Measurements from ENCODE around the gene MXRA7. TPM values are rescaled to one million over a fixed set of nuclear protein-coding genes. Genes with fewer than 3 reads are reported as not detected.

MXRA7 gene
- total and polyA plus RNA-seq, 4 donors, result 4.8 to 22.1 (median 11.3) TPM

GRCh38 chr17:76702076-76702475 is 8.7 kb downstream of the MXRA7 start (continued):
- TF ChIP-seq CTCF (IDR thresholded peaks at IDR 0.05; ENCODE audit: low read depth, low read length, missing input control) (no peak), EGR1 (IDR thresholded peaks at IDR 0.05; ENCODE audit: low read depth in 2 of 2) (no peak)

- Histone ChIP-seq H3K4me3 (ENCODE audit: low read depth in 1 of 3, low read length in 3 of 3) (no peak overlapping the region), H3K9ac (ENCODE audit: low read depth in 1 of 2, low read length in 2 of 2) (no peak overlapping the region), H3K27ac (ENCODE audit: low read depth in 1 of 2, low read length in 2 of 2) (peak overlapping the region; percentile 49 to 80)
Measured at GRCh38 chr17:76701471-76701967, 9.2 kb downstream of the MXRA7 start.

More at GRCh38 chr17:76701471-76701967, 9.2 kb downstream of the MXRA7 start:
- TF ChIP-seq TAF1 (conservative IDR thresholded peaks at IDR 0.05) (no peak), RXRA (IDR thresholded peaks at IDR 0.05) (no peak), HNF4G (IDR thresholded peaks at IDR 0.05) (no peak), GABPA (IDR thresholded peaks at IDR 0.05 in 1 of 2, conservative IDR thresholded peaks at IDR 0.05 in 1 of 2) (no peak), JUND (IDR thresholded peaks at IDR 0.05) (no peak), SP1 (IDR thresholded peaks at IDR 0.05) (no peak), EGR1 (IDR thresholded peaks at IDR 0.05; ENCODE audit: low read depth in 2 of 2) (no peak), CTCF (IDR thresholded peaks at IDR 0.05; ENCODE audit: low read depth, low read length, missing input control) (no peak), HNF4A (conservative IDR thresholded peaks at IDR 0.05) (no peak), REST (IDR thresholded peaks at IDR 0.05) (no peak), ZBTB33 (IDR thresholded peaks at IDR 0.05) (no peak), ATF3 (IDR thresholded peaks at IDR 0.05) (no peak), NR2F2 (IDR thresholded peaks at IDR 0.05) (no peak), FOXA1 (IDR thresholded peaks at IDR 0.05) (no peak), YY1 (IDR thresholded peaks at IDR 0.05) (no peak)
- H3K36me3 ChIP-seq (ENCODE audit: control insufficient read depth in 4 of 4, insufficient read depth in 3 of 4, low read depth in 1 of 4, low read length in 3 of 4), result no peaks in the 10 kb centered on the region
- H3K27me3 ChIP-seq (ENCODE audit: control insufficient read depth in 4 of 4, insufficient read depth in 4 of 4, low read length in 3 of 4), result no peaks in the 10 kb centered on the region
- no peak for DNase-seq (ENCODE audit: low spot score)
- H3K9me3 ChIP-seq (ENCODE audit: control insufficient read depth in 4 of 4, low read length in 3 of 4), result no peaks in the 10 kb centered on the region
- peaks cover 0 to 2% (median 0%) of the 10 kb centered on the region in 4 donors for H3K4me1 ChIP-seq (ENCODE audit: control insufficient read depth in 4 of 4, insufficient read depth in 4 of 4, low read length in 3 of 4)
- 76% methylated on average over 11 of the region's 11 CpGs for WGBS

Measured in liver (tissue), 9 donors.